Activated CD8-positive, alpha-beta memory T cell treated with anti-CD3 and anti-CD28 coated beads for 4 hours (primary cell): ENCODE data around the gene TTC33.
A peak's percentile ranks its signal among the peaks of the same experiment; 100 is the strongest.

Source experiments
- DNase-seq, 2 donors: peaks; one replicate each; pipeline ENCODE4 v3.0.0-alpha.2; 2020; ENCODE audit warnings: low read depth in 2 of 2

Gene TTC33

DNA sequence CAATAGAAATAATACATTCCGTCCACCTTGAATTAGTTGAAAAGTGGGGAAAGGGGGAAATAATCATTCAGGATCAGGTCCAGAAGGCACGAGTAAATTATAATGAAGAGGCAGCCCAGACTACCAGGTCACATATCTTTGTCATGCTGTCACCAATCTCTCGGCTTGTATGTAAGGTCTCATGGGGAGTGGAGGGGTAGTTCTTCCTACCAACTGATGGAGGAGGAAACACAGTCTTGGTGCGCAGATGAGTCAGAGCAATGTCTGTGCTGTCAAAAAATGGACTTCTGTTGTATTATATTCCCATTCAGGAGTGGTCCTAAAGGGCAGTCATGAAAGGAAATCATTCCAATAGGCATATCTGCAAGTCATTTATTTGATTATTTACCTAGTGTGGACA, 240.3 kb downstream of the TTC33 start:
- no peak for DNase-seq

DNA sequence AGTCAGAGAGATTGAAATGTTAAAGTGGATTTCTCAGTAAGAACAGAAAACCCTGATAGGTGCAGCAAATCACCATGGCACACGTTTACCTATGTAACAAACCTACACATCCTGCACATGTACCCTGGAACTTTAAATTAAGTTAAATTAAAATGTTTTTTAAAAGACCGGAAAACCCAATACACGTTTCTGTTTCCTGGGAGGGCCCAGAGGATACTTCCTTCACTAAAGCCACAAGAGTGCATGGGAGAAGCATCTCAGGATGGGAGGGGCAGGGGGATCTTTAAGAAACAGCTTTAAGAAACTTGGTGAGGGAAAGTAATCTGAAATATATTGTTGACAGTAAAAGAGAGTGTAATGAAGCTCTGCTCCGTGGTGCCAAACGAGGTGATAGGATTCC, 240.8 kb downstream of the TTC33 start:
- no peak for DNase-seq

DNA sequence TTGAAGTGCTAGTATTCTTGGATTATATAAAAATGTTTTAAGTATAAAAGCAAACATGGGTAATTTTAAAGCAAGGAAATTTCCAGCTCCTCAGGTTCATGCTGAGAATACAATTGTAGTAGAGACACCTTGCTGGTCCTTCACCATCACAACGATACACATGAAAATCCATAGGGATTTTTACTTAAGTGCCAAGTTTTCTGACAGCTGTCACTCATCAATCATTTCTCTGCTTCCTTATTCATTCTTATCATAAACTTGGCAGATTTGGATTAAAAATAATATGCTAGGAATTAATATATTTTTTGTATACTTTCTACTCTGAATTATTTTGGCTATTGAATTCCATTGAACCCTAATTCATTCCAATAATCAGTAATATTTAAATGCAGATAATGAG, 244.0 kb downstream of the TTC33 start:
- DNase-seq: no peak

DNA sequence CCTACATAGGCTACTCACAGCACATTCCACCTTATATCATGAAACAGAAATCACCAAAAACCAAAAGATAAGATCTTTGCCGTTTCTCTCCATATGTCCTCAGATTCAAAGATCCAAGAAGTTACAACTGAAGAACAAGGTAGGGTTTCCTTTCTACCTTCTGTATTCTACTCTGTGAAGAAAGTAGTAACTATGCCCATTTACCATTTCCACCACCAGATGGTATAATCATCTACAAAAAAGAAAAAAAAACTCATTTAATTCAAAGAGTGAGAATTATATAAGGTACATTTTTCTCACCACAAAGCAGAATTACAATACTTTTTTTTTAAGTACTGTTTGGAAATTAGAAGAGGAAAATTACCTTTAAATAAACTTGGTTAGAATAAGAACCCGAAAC, 248.7 kb downstream of the TTC33 start:
- no peak for DNase-seq

DNA sequence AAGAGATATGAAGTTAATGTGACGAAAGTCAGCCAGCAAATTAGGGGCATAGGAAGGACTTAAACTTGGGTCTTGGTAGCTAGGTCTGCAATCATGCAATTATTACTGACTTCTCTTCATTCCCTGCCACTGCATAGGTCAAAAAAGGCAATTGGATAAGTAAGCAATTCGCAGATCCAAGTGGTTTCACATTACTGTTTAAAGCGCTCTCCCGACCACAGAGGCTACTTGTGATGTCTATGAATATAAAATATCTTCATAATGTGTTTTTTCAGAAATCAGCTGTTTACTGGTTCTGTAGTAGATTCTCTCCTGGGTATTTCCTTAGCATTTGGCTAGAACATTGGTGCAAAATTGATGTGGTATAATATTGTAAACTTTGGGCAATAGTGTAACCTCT, 250.7 kb downstream of the TTC33 start:
- DNase-seq: no peak

DNA sequence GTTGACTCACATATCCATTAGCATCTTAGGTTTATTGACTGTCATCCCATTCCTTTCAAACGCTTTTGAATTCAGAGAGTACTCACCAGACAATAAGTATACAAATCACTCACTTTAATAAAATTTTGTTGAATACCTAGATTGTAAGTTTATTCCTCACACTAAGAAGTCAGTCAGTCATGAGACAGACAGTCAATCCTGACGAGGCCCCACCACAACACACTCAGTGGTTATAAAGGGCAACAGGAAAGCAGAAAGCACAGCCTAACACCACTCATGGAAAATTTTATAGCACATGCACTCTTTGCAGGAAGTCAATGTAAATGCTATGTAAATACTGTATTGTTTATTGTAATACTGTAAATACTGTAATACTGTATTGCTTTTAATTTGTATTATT, 252.3 kb downstream of the TTC33 start:
- no peak for DNase-seq

DNA sequence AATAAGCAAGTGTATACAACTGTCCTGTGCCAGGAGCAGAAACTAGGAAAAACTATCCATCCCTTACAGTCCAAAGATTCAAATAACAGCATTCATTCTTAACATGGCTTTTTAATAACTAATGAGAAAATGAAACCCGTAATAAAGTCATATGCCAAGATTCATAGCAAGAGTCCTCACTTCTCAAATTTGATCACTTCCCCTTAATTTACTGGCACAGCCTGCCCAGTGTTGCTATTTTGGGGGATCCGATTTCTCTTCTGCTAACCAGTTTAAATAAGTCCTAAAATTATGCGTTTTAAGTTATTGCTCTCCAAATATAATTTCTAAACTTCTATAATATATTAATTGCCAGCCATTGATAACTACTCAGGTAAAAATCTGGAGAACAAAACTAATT, 253.0 kb downstream of the TTC33 start:
- no peak for DNase-seq

DNA sequence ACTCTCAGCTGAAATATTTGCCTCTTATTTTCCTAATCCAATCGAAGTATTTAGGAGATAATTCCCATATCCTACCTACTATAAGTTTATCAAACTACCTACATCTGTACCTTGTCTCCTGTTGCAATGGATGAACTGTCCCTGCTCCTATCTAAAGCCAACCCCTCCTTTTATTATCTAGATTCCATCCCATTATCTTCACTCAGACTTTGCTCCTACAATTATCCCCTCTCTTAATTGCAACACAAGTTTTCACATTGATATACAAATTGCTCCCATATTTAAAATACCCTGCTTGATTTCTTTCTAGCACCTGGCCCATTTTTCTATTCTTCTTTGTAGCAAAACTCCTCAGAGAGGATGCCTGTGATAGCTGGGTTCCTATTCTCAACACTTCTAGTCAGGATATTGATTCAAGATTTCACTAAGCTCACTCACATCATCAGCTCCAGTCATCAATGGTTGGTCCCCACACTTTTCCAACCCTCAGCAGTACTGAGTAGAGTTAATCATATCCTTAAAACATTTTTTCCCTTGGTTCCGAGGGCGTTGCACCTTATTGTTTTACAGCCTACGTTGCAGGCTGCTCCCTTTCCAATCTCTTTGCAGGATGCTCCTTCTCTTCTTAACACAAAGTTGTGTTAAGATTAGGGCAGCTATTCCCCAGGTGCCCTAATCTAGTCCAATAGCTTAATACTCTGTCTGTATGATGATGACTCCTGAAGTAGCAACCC, 253.9 kb downstream of the TTC33 start:
- no peak for DNase-seq

DNA sequence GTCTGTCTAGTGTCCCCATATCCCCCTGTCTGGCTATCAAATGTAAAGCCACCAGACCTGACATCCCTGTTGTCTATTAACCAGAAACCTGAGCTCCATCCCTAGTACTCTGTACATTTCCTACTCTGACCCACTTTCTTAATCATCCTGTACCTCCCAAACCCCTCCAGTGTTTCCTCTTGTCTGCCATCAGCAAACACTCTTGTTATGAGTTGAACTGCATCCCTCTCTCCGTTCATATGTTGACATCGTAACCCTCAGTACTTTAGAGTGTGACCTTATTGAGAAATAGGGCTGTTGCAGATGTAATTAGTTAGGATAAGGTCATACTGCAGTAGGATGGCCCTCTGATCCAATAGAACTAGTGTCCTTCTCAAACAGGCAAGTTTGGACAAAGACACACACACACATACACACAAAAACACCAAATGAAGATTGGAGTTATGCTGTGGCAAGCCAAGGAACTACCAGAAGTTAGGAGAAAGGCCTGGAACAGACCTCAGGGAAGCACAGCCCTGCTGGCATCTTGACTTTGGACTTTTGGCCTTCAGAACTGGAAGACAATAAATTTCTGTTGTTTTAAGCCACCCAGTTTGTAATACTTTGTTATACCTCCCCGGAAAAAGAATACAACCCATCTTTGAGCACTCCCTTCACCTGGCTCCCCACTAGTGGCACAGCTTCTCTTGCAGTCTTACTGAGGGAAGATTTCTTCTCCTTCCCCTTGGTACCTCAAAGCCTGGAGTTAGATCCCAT, 256.1 kb downstream of the TTC33 start:
- no peak for DNase-seq

DNA sequence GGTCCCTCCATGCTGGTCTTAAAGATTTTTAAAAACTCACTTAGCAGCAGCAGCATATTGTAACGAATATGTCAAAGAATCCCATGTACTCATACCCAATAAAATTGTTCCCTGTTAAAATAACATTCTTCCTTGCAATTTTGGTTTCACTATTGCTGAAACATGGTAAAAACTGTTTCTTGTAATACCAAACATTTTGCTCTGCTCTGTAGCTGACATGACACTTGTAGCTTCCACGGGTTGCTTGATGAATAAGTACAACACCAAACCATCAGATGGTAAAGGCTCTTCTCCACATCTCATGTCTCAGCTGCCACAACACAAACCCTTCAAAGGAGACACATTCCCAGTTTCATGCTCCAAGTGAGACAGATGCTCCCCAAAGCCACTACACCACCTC, 256.8 kb downstream of the TTC33 start:
- DNase-seq: no peak

DNA sequence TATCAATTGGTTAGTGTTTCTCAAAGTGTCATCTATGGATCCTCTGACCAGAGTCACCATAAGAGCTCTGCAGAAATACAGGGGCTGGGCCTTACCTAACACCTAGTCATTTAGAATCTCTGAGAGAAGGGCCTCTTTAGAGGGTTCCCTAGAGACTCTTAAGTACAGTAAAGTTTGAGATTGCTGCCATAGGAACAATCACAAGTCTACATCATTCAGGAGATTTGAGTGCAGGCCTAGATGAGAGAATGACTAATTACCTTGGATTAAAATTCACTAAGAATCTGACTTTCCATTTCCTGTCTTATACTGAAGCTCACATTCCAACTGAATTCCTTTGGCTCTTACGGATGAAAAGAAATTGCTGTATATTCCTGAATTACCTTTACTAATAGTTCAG, 258.2 kb downstream of the TTC33 start:
- DNase-seq: no peak

DNA sequence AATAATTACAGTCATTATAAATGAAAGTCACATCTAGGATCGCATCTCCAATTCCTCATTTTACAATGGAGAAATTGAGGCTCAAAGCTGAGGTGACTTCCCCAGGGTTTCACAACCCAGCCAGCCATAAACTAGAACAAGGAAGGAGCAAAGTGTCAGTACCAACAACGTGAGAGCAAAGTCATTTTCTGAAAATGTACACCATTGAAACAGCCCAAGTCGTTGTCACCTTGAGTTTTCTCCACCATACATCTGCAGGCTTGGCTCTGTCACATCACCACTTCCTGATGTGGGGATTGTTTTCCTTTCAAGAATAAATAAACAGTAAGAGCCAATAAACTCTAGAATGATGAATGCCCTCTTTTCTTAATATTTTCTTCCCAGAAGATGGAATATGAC, 260.5 kb downstream of the TTC33 start:
- DNase-seq: no peak

DNA sequence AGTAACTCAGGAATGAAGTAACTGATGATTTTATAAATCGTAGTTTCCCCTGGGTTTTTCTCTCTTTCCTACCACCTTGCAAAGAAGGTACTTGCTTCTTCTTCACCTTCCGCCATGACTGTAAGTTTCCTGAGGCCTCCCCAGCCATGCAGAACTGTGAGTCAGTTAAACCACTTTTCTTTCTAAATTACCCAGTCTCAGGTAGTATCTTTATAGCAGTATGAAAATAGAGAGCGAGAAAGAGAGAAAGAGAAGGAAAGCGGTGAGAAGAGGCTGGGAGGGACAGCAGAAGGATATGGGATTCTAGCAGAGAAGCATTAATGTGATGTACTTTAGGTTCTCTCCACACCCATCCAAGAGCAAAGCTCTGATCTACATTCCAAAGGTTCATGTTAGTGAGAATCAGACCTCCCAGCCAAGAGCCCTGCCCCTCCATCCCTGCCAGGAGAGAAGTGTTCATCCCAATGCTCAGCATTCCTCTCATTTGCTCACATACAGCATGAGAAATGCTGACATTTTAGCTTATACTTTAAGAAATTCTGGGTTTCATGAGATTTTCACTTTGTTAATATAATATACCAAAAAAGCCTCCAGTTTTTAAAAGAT, 261.0 kb downstream of the TTC33 start:
- no peak for DNase-seq

DNA sequence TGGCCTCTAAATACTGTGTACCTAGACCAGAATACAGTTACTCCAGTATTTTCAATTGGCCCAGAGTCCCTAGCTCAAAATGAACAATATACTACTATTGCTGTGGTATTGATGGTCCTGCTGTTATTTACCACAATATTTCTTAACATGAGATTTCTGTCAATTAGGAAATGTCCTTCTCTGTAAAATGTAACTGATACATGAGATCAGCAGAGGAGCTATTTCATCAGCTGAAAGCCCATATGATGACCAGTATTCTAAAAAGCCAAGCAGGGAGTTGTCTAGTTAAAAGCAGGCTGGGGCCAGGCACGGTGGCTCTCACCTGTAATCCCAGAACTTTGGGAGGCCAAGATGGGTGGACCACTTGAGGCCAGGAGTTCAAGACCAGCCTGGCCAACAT, 263.7 kb downstream of the TTC33 start:
- no peak for DNase-seq

DNA sequence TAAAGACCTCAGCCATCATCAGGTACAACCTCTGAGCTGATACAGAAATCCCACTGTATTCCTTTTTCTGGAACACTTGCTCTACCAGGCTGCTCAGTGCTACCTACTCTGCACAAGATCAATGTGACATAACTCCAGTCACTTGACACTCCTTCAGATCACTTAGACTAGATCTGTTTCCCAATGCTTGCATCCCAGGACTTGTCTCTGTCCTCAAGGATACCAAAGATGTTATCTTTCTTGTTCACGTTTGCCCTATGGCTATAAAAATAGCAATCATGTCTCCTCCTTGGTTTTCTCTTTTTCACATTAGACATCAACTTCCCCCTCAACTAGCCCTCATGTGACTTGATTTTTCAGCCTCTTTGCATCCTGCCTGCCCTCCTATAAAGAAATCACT, 264.1 kb downstream of the TTC33 start:
- DNase-seq: no peak

DNA sequence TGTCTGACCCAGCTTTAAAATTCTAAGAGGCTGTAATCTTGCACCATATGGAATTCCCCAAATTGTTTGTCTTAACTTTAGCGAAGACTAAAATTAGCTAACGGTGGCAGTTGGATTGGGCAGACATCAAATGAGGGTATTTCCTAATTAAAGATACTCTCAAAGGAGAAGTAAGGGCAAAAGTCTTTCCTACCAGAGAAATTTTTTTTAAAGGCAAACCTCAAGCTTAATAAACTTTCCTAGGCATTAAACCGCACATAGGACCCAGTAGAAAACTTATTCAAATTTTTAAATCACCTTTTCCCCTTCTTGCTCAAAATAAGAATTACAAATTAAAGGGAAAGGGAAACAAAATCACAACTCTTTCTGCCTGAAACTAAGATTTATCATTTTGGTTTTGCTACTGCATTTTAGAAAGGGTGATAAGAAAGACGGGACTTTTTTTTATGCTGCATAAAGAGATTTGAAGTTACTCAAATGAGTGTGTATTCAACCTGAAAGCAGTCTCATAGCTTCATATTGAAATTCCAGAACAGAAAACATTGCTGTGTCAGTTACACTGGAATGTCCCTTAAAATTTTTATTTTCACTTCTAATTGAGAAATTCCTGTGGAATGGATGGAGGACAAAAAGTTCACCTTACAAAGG, 265.2 kb downstream of the TTC33 start:
- DNase-seq: no peak

DNA sequence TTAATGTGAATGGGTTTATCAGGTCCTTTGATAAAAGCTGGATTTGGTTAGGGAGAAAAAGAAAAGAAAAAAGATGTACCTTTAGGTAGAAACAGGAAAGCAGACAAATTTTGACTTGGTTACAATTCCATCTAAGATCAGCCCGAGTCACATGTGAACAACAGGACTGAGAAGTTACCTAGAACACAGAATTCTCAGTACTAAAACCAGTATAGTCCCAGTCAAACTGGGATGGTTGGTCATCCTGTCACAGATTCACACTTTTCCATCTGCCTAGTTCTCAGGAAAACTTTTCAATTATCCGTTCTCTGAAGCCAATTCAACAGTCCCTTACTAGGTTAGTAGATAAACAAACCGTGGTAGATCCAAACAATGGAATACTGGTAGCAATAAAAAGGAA, 266.3 kb downstream of the TTC33 start:
- no peak for DNase-seq

DNA sequence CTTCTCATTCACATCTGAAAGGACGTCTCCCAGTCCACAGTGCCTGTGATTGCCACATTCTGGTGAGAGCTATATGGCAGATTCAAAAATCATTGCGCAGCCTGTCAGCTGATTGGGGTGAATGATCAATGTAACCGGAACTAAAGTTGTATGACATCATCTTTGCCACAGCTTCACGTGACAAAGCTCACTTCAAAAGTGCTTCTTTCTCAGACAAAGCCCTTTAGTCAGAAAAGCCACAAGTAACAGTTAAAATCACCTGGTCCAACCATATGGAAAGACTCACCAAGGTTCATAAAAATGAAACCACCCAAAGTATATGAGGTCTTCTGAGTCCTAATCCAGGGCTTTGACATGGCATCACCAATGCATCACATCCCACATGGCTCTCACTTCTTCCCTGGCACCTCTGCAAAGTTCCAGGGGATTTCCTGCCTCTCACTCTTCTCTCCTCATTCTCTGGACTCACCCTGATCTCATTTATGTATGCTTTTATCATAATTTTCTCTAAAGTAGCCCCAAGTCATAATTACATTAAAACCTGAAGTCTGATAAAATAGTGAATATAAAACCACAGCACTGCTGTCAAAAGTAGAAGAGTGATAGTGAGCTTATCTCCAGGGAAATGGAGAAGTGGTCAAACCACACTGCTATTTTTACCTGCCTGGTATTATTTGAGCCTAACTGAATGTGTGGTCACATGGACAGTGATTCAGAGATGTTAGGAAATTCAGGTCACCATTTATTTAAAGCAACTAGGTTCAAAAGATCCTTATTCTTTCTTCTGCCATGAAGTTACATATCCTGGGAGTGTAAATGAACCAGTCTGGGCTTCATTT, 269.1 kb downstream of the TTC33 start:
- peak; percentile 35 to 49 for DNase-seq

DNA sequence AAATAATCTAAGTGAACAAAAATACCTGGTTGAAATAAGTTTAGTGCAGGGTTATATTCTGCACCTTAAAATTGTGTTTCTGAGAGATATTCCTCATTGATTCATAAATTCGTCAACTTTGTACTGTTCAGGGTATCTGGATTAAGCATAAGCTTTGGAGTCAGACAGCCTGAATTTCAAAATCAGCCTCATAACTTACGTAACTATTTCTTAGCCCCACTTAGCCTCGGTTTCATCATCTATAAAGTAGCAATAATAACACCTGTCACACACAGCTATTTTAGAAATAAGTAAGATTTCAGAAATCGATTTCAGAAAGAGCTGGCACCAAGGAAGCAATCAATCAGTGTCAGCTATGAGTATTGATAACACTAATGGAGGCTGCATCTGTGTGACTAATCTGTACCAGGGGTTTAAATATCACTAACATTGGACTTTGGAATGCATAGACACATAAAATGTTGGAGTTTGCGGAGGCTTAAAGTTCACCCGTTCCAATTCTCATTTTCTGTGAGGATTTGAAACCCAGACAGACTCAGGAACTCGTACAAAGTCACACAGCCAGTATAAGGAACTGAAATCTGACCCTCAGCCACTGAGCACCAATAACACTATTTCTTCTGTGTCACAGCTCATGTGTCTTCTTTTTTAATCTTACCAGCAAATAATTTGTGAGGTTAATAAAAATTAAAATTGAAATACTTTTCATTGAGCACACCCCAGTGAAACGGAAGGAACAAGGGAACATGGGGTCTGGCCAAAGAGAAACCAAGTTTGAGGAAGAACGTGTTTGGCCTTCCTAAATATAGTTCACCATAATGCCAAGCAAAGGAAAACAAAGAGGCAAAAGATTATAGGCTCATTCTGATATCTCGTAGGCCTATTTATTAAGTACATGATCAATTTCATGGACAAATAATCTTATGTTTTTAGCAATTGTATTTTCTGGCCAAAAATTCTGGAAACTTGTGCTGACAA, 270.5 kb downstream of the TTC33 start:
- no peak for DNase-seq

DNA sequence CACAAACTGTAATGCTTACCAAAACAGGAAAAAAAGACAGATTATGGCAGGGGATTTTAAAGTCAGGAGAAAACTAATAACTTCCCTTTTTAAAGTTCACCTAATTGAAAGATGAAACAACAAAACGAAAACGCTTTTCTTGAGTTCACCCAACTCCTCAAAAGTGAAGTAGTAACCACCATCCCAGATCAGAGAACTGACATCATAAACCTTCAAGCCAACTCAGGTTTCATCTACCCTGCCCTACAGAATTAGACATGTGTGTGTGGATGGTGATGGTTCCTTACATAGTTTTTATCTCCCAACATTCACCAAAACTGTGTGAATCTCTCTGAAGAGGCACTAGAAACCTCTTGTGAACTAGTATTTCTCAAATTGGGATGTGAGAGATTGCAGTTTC, 271.3 kb downstream of the TTC33 start:
- DNase-seq: no peak

DNA sequence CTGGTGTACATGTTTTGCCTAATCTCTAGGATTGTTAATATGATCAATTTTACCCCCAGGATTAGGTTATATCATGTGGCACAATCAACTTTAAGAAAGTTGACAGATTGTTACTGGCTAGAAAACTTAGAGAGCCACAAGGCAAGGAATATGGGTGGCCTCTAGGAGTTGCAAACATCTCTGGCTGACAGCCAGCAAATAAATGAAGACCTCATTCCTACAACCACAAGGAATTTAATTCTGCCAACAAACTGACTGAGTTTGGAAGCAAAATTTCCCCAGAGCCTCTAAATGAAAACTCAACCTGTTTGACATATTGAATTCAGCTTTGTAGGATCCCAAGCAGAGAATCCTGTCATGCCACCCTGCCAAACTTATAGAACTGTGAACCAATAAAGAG, 272.4 kb downstream of the TTC33 start:
- DNase-seq: no peak
